HG03066 (cell line): ENCODE measurements around the gene HEPH.
"Not testable (repeated sequence)": the region's sequence is repeated elsewhere in the genome, so short reads cannot be mapped to it uniquely, and the experiment has no call there.

Experiments used
- ATAC-seq: cut with Tn5 transposase; IDR thresholded peaks from one replicate; pipeline ENCODE4 v1.9.1; 2021; ENCODE audit warnings: low read depth; ENCODE audit not compliant: unreplicated experiment

The HEPH gene, protein sequence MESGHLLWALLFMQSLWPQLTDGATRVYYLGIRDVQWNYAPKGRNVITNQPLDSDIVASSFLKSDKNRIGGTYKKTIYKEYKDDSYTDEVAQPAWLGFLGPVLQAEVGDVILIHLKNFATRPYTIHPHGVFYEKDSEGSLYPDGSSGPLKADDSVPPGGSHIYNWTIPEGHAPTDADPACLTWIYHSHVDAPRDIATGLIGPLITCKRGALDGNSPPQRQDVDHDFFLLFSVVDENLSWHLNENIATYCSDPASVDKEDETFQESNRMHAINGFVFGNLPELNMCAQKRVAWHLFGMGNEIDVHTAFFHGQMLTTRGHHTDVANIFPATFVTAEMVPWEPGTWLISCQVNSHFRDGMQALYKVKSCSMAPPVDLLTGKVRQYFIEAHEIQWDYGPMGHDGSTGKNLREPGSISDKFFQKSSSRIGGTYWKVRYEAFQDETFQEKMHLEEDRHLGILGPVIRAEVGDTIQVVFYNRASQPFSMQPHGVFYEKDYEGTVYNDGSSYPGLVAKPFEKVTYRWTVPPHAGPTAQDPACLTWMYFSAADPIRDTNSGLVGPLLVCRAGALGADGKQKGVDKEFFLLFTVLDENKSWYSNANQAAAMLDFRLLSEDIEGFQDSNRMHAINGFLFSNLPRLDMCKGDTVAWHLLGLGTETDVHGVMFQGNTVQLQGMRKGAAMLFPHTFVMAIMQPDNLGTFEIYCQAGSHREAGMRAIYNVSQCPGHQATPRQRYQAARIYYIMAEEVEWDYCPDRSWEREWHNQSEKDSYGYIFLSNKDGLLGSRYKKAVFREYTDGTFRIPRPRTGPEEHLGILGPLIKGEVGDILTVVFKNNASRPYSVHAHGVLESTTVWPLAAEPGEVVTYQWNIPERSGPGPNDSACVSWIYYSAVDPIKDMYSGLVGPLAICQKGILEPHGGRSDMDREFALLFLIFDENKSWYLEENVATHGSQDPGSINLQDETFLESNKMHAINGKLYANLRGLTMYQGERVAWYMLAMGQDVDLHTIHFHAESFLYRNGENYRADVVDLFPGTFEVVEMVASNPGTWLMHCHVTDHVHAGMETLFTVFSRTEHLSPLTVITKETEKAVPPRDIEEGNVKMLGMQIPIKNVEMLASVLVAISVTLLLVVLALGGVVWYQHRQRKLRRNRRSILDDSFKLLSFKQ

DNA sequence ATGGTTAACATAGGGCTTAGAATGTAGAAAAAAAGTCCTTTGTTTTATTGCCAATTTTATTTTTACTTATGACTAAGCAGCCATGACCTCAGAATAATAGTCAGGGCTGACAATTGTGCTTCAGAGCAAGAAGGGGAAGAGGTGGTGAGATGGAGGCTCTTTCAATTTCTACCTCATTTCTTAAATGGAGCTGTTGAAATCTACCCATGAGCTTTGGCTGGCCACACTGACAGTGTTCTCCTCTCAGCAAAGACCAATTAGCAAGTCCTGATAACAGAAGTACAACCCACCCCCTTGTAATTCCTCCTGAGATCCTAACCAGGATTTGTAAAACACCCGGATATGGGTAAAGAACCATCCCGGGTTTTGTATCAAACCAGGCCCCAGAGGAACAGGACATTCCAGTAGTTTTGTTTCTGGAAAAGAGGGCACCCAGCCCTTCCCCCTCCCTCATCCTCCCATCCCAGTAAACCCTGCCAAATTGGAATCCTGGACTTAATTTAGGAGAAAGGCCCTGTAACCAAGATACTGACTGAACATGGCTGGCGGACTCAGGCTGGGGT is at the start of gene HEPH:
Gene HEPH (plus strand): TSS at position 399 of the 563 bp plus-strand sequence. CDS start 6,324 bp downstream, outside the sequence.
- ATAC-seq = no peak

DNA sequence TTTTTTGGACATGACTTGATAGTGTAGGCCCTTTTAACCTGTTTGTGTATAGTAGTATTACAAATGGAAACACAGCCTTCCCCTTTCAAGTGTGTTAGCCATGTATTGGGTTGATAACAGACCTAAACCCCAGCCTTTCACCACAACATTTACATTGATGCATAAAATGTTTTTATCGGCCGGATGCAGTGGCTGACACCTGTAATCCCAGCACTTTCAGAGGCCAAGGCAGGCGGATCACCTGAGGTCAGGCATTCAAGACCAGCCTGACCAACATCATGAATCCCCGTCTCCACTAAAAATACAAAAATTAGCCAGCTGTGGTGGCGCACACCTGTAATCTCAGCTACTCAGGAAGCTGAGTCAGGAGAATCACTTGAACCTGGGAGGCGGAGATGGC is 45.3 kb upstream of the HEPH start:
- not testable (repeated sequence) for ATAC-seq

GRCh38 chrX:66121354-66121753 is 42.7 kb upstream of the HEPH start:
- ATAC-seq = not testable (repeated sequence)

GRCh38 chrX:66126662-66127061 is 37.4 kb upstream of the HEPH start:
- no peak for ATAC-seq

- ATAC-seq = no peak
Measured at GRCh38 chrX:66130469-66130868, 33.6 kb upstream of the HEPH start.

- ATAC-seq = not testable (repeated sequence)
Measured at GRCh38 chrX:66135284-66135683, 28.8 kb upstream of the HEPH start.

DNA sequence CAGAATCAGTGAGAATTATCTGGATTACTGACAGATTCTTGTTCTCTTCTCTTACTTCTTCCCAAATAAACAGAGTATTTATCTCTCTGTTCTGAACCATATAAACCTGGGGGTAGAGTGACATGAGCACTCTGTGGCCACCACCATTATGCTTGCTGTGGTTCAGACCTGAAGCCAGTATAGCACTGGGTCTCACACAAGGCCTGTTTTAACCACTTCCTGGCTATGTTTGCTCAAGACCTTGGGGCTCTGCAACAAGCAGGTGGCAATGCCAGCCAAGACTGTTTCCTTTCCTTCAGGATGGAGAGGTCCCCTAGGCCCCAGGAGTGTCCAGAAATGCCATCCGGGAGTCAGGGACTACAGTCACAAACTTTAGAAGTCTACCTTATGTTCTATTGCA is 21.7 kb upstream of the HEPH start:
- no peak for ATAC-seq

DNA sequence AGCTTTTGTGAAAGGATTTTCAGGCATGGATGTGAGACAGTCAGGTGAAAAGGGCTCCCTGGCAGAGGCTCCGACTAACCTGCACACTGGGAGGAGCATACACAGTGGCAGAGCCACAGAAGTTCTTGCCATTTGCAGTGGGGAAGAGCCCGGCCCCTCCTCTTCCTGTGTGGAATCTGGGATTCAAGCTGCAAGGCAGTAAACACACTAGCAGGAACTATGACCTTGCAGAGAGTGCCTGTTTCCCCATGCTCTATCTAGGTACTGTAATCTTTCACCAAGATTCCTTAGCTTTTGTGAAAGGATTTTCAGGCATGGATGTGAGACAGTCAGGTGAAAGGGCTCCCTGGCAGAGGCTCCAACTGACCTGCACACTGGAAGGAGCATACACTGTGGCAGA is 19.8 kb upstream of the HEPH start:
- no peak for ATAC-seq

- no peak for ATAC-seq
Measured at GRCh38 chrX:66149519-66149918, 14.5 kb upstream of the HEPH start.

- ATAC-seq = no peak
Measured at GRCh38 chrX:66150163-66150562, 13.9 kb upstream of the HEPH start.

GRCh38 chrX:66162331-66162822 is 1.7 kb upstream of the HEPH start:
- ATAC-seq = no peak

DNA sequence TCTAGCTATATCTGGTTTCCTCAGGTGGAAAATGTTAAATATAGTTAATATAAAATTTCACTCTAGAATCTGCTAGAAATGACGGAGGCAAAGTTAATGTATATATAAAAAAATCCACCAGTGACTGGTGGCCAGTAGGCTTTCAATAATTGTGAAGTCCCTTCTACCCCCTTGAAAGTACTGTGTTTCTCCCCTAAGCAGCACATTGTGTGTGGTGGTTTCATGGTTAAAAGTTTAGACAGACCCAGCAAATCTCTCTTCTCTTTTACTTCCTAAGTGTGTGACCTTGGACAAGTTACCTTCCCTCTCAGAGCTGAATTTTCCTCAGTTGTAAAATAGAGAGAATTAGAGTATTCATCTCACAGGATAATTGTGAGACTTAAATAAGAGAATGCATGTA is 600 bp upstream of the HEPH start:
- no peak for ATAC-seq

DNA sequence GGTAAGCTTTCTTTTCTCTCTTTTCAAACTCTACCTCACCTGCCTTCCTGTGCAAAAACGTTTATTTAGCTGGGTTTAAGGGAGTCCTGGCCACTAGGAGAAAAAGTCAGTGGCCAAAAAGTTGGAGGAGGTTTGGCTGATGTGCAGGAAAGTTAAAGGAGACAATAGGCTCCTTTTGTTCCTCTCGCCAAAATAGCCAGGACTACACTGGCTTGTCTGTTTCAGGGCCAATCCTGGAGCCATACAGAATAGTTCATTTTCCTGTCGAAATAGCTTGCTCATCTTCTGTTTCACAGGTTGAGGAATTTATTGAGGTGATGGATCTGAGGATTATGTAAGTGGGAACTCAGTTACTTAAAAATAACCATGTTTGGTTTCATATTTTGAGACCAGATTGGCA is 423 bp downstream of the HEPH start:
- no peak for ATAC-seq

DNA sequence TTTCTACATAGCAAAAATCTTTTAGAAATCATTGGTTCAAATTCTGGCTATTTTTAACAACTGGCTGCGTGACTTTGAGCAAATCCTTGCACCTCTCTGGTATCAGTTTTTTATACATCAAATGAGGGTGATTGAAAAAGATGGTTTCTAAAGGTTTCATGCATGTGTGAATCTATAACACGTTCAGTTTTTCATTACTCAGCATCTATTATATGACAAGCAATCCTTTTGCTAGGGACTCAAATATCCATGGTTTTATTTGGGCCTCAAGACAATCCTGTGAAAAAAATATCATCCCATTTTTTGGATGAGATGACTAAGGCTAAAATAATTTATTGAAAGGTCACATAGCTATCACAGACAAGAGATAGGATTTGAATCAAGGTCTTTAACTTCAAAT is 884 bp downstream of the HEPH start:
- ATAC-seq = no peak

DNA sequence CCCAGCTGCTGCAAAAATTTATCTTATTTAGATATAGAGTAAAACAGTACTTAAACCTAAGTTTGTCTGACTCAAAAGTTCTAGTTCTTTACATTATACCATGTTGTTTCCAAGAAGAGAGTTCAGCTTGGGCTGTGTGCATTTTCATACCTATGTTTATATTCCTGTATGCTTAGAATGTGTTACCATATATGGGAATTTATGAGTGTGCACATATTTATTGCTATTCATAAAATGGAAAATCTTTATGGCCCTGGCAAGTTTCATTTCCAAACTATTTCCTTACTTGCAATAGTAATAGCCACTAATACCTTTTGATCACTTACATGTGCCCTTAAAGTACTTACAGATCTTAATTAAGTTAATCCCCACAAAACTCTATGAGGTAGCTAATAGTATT is 2.6 kb downstream of the HEPH start:
- ATAC-seq = no peak

DNA sequence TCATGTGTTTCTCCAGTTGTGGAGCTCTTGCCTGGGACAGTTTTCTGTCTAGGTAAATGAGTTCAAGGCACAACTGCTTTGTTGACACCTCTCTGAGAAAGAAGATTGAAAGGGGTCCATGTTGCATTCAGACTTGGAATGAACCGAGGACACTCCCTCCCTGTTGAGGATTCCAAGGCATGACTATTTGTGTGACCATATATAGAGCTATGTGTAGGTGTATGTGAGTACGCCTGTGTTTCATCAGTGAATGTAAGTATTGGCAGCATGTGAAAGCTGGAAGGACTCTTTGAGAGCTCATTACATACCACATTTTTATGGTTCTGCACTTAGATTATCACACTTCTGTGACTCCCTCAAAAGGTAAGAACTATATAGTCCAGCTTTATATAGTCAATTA is 3.4 kb downstream of the HEPH start:
- ATAC-seq = no peak

DNA sequence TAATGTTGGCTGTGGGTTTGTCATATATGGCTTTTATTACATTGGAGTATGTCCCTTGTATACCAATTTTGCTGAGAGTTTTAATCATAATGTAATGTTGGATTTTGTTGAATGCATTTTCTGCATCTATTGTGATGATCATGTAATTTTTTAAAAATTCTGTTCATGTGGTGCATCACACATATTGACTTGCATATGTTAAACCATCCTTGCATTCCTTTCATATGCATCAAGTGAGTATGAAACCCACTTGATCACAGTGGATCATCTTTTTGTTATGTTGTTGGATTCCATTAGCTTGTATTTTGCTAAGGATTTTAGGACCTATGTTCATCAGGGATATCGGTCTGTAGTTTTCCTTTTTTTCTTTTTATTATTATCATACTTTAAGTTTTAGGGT is 12.1 kb downstream of the HEPH start:
- ATAC-seq = no peak

- ATAC-seq = no peak
Measured at GRCh38 chrX:66191563-66191962, 27.5 kb downstream of the HEPH start.

DNA sequence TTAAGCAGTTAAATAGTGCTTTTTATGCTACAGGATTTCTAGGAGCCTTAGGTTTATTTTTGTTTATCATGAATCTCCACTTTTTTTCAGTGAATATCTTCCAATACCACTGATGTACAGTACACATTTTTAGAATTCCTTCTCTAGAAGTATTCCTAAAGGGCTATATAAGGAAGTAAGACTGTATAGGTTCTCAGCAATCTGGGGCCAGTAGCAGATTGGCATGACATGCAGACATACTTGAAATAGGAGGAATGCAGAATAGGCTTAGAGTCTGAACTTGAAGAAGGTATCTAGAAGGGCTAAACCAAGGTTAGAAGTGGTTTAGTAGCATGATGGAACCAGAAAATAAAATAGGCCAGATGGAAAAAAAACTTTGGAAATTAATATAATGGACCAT is 29.8 kb downstream of the HEPH start:
- no peak for ATAC-seq

- ATAC-seq = peak; percentile 56
Measured at GRCh38 chrX:66200050-66200664, 36.1 kb downstream of the HEPH start.
